EH (cell line): ENCODE results near the gene RASSF1.

Source experiments
- DNase-seq: peaks from one replicate; pipeline ENCODE4 v3.0.0-alpha.2; 2015; ENCODE audit warnings: low read depth

Gene RASSF1

GRCh38 chr3:50340448-50341329 is at the start of gene RASSF1:
RASSF1 (minus strand) TSS chr3:50340836; CDS start chr3:50340805, 31 bp downstream.
- DNase-seq = peak; percentile 80

- DNase-seq = no peak
Measured at GRCh38 chr3:50389414-50389767, 48.8 kb upstream of the RASSF1 start.

- no peak for DNase-seq
Measured at GRCh38 chr3:50388720-50389413, 48.2 kb upstream of the RASSF1 start.

GRCh38 chr3:50388016-50388719 is 47.5 kb upstream of the RASSF1 start:
- DNase-seq = no peak

- no peak for DNase-seq
Measured at GRCh38 chr3:50385754-50386153, 45.1 kb upstream of the RASSF1 start.

- no peak for DNase-seq
Measured at GRCh38 chr3:50383750-50384149, 43.1 kb upstream of the RASSF1 start.

GRCh38 chr3:50382722-50383121 is 42.1 kb upstream of the RASSF1 start:
- DNase-seq = no peak

GRCh38 chr3:50381383-50381782 is 40.7 kb upstream of the RASSF1 start:
- DNase-seq = no peak

GRCh38 chr3:50380405-50381085 is 39.9 kb upstream of the RASSF1 start:
- no peak for DNase-seq

GRCh38 chr3:50378757-50379156 is 38.1 kb upstream of the RASSF1 start:
- DNase-seq = no peak

- no peak for DNase-seq
Measured at GRCh38 chr3:50378024-50378423, 37.4 kb upstream of the RASSF1 start.

- DNase-seq = no peak
Measured at GRCh38 chr3:50375258-50375931, 34.8 kb upstream of the RASSF1 start.

- DNase-seq = no peak
Measured at GRCh38 chr3:50374363-50375257, 34.0 kb upstream of the RASSF1 start.

GRCh38 chr3:50373146-50374051 is 32.8 kb upstream of the RASSF1 start:
- DNase-seq = no peak

GRCh38 chr3:50372349-50372748 is 31.7 kb upstream of the RASSF1 start:
- DNase-seq = no peak

GRCh38 chr3:50371133-50371685 is 30.6 kb upstream of the RASSF1 start:
- DNase-seq = no peak

- DNase-seq = no peak
Measured at GRCh38 chr3:50370594-50370993, 30.0 kb upstream of the RASSF1 start.

GRCh38 chr3:50369012-50369670 is 28.5 kb upstream of the RASSF1 start:
- no peak for DNase-seq

- DNase-seq = no peak
Measured at GRCh38 chr3:50365842-50366220, 25.2 kb upstream of the RASSF1 start.
